ENCODE data around the gene LRP8.
"Not testable (repeated sequence)": the region's sequence is repeated elsewhere in the genome, so short reads cannot be mapped to it uniquely, and the experiment has no call there.

The LRP8 gene

GRCh38 chr1:53283156-53283555, 44.7 kb downstream of the LRP8 start:
- DNase-seq (ENCODE audit: low spot score) = not testable (repeated sequence)

- DNase-seq (ENCODE audit: low spot score) = no peak
Measured at GRCh38 chr1:53281133-53281532, 46.7 kb downstream of the LRP8 start.

- DNase-seq (ENCODE audit: low spot score) = no peak
Measured at GRCh38 chr1:53280496-53280895, 47.4 kb downstream of the LRP8 start.

GRCh38 chr1:53279296-53280200, 48.3 kb downstream of the LRP8 start:
- no peak for DNase-seq (ENCODE audit: low spot score)

GRCh38 chr1:53278298-53278725, 49.6 kb downstream of the LRP8 start:
- DNase-seq (ENCODE audit: low spot score) = peak; percentile 81

GRCh38 chr1:53277326-53277725, 50.5 kb downstream of the LRP8 start:
- no peak for DNase-seq (ENCODE audit: low spot score)

- DNase-seq (ENCODE audit: low spot score) = no peak
Measured at GRCh38 chr1:53276902-53277281, 51.0 kb downstream of the LRP8 start.

- no peak for DNase-seq (ENCODE audit: low spot score)
Measured at GRCh38 chr1:53276153-53276901, 51.5 kb downstream of the LRP8 start.

- DNase-seq (ENCODE audit: low spot score) = no peak
Measured at GRCh38 chr1:53275566-53275965, 52.3 kb downstream of the LRP8 start.

GRCh38 chr1:53274541-53275185, 53.2 kb downstream of the LRP8 start:
- no peak for DNase-seq (ENCODE audit: low spot score)

- DNase-seq (ENCODE audit: low spot score) = no peak
Measured at GRCh38 chr1:53274026-53274425, 53.8 kb downstream of the LRP8 start.

GRCh38 chr1:53273526-53273925, 54.3 kb downstream of the LRP8 start:
- no peak for DNase-seq (ENCODE audit: low spot score)

- no peak for DNase-seq (ENCODE audit: low spot score)
Measured at GRCh38 chr1:53272349-53272748, 55.5 kb downstream of the LRP8 start.

GRCh38 chr1:53271446-53272090, 56.3 kb downstream of the LRP8 start:
- no peak for DNase-seq (ENCODE audit: low spot score)

- no peak for DNase-seq (ENCODE audit: low spot score)
Measured at GRCh38 chr1:53270873-53271272, 57.0 kb downstream of the LRP8 start.

- no peak for DNase-seq (ENCODE audit: low spot score)
Measured at GRCh38 chr1:53270107-53270506, 57.8 kb downstream of the LRP8 start.

- DNase-seq (ENCODE audit: low spot score) = no peak
Measured at GRCh38 chr1:53267761-53268160, 60.1 kb downstream of the LRP8 start.

- peak; percentile 30 for DNase-seq (ENCODE audit: low spot score)
Measured at GRCh38 chr1:53266038-53266437, 61.8 kb downstream of the LRP8 start.

- peak; percentile 37 for DNase-seq (ENCODE audit: low spot score)
Measured at GRCh38 chr1:53265581-53265980, 62.3 kb downstream of the LRP8 start.

GRCh38 chr1:53264048-53264447, 63.8 kb downstream of the LRP8 start:
- no peak for DNase-seq (ENCODE audit: low spot score)

- no peak for DNase-seq (ENCODE audit: low spot score)
Measured at GRCh38 chr1:53262000-53262399, 65.9 kb downstream of the LRP8 start.

GRCh38 chr1:53260631-53261247, 67.1 kb downstream of the LRP8 start:
- no peak for DNase-seq (ENCODE audit: low spot score)
